ENCODE results near the gene USPL1.

The USPL1 gene

DNA sequence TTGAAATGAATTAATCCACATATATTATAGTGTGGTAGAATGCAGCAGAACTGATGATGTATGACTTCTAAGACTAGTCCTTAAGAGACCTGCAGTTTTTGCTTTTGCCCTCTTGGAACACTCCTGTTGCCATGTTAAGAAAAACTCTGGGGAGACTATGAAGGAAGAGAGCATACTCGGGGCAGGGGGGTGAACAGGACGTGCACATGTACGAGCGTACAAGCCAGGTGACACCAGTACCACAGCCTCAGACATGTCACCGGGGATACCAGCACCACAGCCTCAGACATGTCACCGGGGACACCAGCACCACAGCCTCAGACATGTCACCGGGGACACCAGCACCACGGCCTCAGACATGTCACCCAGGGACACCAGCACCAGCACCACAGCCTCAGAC is 15.9 kb upstream of the USPL1 start:
- TF ChIP-seq, protein P1, sequence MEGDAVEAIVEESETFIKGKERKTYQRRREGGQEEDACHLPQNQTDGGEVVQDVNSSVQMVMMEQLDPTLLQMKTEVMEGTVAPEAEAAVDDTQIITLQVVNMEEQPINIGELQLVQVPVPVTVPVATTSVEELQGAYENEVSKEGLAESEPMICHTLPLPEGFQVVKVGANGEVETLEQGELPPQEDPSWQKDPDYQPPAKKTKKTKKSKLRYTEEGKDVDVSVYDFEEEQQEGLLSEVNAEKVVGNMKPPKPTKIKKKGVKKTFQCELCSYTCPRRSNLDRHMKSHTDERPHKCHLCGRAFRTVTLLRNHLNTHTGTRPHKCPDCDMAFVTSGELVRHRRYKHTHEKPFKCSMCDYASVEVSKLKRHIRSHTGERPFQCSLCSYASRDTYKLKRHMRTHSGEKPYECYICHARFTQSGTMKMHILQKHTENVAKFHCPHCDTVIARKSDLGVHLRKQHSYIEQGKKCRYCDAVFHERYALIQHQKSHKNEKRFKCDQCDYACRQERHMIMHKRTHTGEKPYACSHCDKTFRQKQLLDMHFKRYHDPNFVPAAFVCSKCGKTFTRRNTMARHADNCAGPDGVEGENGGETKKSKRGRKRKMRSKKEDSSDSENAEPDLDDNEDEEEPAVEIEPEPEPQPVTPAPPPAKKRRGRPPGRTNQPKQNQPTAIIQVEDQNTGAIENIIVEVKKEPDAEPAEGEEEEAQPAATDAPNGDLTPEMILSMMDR (IDR thresholded peaks at IDR 0.05): no peak

DNA sequence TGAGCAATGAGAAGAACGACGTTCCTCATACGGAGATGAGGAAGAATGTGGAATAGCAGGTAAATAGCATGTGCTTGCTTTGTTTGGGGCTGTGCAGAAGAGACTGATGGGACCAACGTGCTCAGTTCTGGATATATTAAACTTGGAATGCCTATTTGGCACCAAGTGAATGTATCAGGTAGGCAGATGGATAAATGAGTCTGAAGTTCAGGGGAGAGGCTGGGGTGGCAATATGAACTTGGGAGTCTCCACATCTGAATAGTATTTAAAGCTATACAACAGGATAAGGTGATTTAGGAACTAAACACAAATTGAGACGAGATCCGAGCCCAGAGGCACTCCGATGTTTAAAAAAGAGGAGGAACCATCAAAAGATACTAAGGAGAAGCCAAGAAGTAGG is 12.7 kb upstream of the USPL1 start:
- TF ChIP-seq, protein P1 (IDR thresholded peaks at IDR 0.05): no peak

DNA sequence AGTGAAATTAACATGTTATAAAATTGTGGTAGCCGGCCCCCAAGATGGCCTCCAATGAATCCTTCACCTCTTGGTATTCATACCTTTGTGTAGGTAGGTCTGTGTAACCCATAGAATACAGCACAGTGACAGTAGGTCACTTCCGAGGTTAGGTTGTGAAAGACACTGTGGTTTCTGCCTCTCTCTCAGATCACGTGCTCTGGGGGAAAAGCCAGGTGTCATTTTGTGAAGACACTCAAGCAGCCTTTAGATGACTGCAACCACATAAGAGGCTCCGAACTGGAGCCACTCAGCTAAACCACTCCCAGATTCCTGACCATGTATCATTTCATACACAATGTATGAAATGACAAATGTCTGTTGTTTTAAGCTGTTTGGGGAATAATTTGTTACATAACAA is 9.8 kb upstream of the USPL1 start:
- TF ChIP-seq, protein P1 (IDR thresholded peaks at IDR 0.05): no peak

DNA sequence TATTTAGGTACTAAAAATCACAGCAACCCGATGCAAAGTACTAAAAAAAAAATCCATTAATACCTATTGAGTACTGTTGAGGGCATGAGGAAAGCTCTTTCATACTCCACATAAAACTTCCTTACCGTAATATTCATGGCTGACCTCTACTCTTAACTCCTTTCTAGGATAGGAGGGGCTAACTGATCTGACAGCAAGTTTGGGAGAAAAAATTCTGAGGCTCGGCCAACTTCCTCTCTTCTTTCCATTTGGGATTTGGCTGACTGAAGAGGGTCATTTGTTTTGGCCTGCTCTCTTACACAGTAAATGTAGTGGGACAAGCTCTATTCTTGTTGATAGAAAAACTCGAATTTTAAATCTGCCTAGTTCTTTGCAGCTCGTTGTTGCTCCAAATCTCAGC is 9.4 kb upstream of the USPL1 start:
- TF ChIP-seq, protein P1 (IDR thresholded peaks at IDR 0.05): no peak

DNA sequence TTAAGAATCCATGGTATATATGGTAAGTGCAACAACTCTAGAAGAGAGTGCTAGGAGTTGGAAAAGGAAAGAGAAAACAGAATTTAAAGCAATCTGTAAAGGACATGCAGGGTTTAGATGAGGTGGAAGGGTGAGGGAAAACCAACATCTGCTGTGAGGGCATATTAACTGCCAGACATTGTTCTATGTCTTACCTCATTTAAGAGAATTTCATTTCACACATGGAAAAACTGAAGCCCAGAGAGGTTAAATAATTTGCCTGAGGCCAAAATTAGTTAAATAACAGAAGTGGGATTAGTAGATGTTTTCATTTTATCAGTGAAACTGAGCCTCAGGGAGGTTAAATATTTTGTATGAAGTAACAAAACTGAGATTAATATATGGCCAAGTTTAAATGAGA is 7.4 kb upstream of the USPL1 start:
- TF ChIP-seq, protein P1 (IDR thresholded peaks at IDR 0.05): no peak

DNA sequence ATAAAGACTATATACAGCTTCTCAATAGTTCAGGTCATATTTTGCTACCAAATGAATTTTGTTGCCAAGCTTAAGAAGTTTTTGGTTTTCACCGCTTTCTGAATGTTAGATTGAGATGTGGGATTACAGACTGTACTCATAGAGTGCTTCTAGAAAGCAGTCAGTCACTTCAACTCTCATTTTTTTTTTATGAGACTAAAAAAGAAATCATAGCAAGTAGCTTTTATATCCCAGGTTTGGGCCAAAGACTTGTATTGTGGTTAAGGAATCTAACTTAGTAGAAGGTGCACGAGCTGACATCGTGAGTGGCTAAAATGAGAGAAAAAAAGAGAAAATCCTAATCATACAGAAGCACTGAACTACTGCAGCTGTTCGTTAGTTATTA is 2.2 kb upstream of the USPL1 start:
- TF ChIP-seq, protein P1 (IDR thresholded peaks at IDR 0.05): no peak

DNA sequence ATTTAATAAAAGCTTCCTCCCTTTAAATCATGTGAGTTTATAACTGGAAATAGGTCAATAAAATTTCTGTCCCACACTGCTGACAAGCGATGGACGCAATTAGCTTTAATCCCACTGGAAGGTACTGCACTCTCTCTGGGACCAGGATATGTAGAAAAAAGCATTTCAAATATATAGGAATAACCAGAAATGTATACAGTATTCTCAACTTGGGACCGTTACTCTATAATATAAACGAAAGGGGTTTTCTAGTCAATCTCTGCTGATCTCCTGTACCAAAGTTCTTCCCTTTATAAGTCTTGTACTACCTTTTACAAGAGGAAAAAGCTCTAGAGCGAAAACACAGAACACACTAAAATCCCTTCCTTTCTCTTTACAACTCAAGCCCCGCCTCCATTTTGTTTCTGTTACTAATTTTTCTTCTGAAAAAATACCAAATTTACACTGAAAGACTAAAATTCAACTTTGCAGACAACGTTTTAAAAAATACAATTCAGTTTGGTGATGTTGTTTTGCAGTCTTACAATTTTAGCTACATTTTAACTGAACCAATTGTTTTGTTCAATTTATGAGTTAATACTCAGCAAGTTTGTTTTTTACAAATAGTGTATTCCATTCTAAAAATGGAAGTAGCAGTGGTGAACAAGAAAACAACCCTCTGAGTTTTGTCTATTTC is 1.7 kb upstream of the USPL1 start:
- TF ChIP-seq, protein P1 (IDR thresholded peaks at IDR 0.05): no peak

DNA sequence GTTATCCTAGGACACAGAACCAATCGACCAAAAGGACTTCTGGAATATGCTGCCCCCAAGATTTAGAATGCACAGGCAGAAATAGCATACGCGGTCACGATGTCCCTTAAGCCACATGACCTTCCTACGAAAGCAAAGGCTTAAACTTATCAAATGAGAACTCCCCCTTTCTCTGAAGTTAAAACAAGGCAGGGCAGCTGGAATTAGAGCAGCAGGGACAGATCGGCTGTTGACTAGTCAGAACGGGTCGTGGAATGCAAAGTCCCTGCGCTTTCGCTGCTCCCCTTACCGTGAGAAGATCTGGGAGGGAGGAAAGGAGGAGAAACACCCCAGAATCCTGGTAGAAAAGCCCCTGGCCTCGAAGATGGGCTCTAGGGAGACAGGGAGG is 799 bp upstream of the USPL1 start:
- TF ChIP-seq, protein P1 (IDR thresholded peaks at IDR 0.05): no peak
